Measurements from ENCODE around the gene FBXL19. TPM values are rescaled to one million over a fixed set of nuclear protein-coding genes. Genes with fewer than 3 reads are reported as not detected.

Gene FBXL19
- total RNA-seq, 2 donors from 2014 or later: 8.6 to 21.1 TPM

- H3K27ac ChIP-seq: no peak overlapping the region
- no peaks in the 10 kb centered on the region for H3K27me3 ChIP-seq
- TF ChIP-seq POLR2A (IDR thresholded peaks at IDR 0.05) (no peak), CTCF (IDR thresholded peaks at IDR 0.05) (no peak)
- H3K36me3 ChIP-seq (replicated peaks in 1 of 2; ENCODE audit: insufficient read depth in 1 of 2, low read depth in 2 of 2): peaks cover 13 to 32% of the 10 kb centered on the region in 2 donors
- H3K4me3 ChIP-seq: no peak overlapping the region
- no peaks in the 10 kb centered on the region for H3K9me3 ChIP-seq
- intact Hi-C loops (cut with DNase I): no loop called here
- no peak for DNase-seq
- no peaks in the 10 kb centered on the region for H3K4me1 ChIP-seq
- 90 to 97% methylated on average over 6 of the region's 6 CpGs for WGBS, 2 donors
- ATAC-seq: no peak
These were observed 51.0 kb downstream of the FBXL19 start for GRCh38 chr16:30974348-30974747.

DNA sequence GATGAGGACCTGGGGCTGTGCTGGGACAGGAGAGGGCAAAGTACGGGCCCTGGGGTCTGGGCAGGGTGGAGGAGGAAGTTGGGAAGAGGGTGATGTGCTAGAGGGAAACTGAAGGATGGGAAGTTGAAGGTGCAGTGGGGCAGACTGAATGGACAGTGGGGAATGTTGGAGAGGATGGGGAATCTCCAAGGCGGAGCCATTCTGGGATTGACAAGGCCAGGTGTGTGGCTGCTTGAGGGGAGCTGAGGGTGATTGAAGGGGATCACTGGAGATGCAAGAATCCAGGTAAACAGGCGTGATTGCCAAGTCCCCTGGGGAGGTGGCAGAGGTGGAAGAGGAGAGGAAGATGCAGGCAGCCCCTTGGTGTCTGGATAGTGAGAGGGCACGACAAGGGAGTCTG lies 53.1 kb downstream of the FBXL19 start:
- H3K27me3 ChIP-seq: no peaks in the 10 kb centered on the region
- no peaks in the 10 kb centered on the region for H3K9me3 ChIP-seq
- ATAC-seq (no peak), DNase-seq (no peak)
- intact Hi-C loops (cut with DNase I): no loop called here
- H3K4me3 ChIP-seq: no peak overlapping the region
- H3K36me3 ChIP-seq (replicated peaks in 1 of 2; ENCODE audit: insufficient read depth in 1 of 2, low read depth in 2 of 2): peaks cover 9 to 38% of the 10 kb centered on the region in 2 donors
- no peak overlapping the region for H3K27ac ChIP-seq
- no peak for TF ChIP-seq POLR2A (IDR thresholded peaks at IDR 0.05)
- TF ChIP-seq CTCF (IDR thresholded peaks at IDR 0.05): no peak
- WGBS, 2 donors: 89 to 97% methylated on average over 4 of the region's 4 CpGs
- H3K4me1 ChIP-seq: no peaks in the 10 kb centered on the region

- intact Hi-C loops (cut with DNase I): no loop called here
- no peak for TF ChIP-seq POLR2A (IDR thresholded peaks at IDR 0.05)
- TF ChIP-seq CTCF (IDR thresholded peaks at IDR 0.05): peak in 1 of 7 experiments; percentile 5
- Histone ChIP-seq H3K4me1 (no peaks in the 10 kb centered on the region), H3K4me3 (no peak overlapping the region), H3K27ac (no peak overlapping the region), H3K9me3 (no peaks in the 10 kb centered on the region), H3K36me3 (replicated peaks in 1 of 2; ENCODE audit: insufficient read depth in 1 of 2, low read depth in 2 of 2) (peaks cover 10 to 32% of the 10 kb centered on the region in 2 donors), H3K27me3 (no peaks in the 10 kb centered on the region)
- no peak for ATAC-seq
- no peak for DNase-seq
- WGBS, 2 donors: 81 to 83% methylated on average over 6 to 17 of the region's 17 CpGs
These were observed 54.1 kb downstream of the FBXL19 start for GRCh38 chr16:30977502-30977901.

- ATAC-seq (no peak), DNase-seq (no peak)
- TF ChIP-seq POLR2A (IDR thresholded peaks at IDR 0.05): no peak
- no peak for TF ChIP-seq CTCF (IDR thresholded peaks at IDR 0.05)
- no peaks in the 10 kb centered on the region for H3K27me3 ChIP-seq
- no peaks in the 10 kb centered on the region for H3K4me1 ChIP-seq
- no peak overlapping the region for H3K4me3 ChIP-seq
- intact Hi-C loops (cut with DNase I): loop anchor here (5.0 to 10.0 kb wide), 3 partner anchors 165 to 885 kb away; no protein-coding TSS in a partner anchor
- H3K9me3 ChIP-seq: no peaks in the 10 kb centered on the region
- no peak overlapping the region for H3K27ac ChIP-seq
- peaks cover 10 to 24% of the 10 kb centered on the region in 2 donors for H3K36me3 ChIP-seq (replicated peaks in 1 of 2; ENCODE audit: insufficient read depth in 1 of 2, low read depth in 2 of 2)
- 92% methylated on average over 16 to 58 of the region's 62 CpGs for WGBS, 2 donors
These were observed 56.0 kb downstream of the FBXL19 start for GRCh38 chr16:30979170-30980022.

All from body of pancreas (tissue), 4 donors.